Measurements from ENCODE around the gene GUCD1.
"Not testable (repeated sequence)": the region's sequence is repeated elsewhere in the genome, so short reads cannot be mapped to it uniquely, and the experiment has no call there.

GUCD1 gene

DNA sequence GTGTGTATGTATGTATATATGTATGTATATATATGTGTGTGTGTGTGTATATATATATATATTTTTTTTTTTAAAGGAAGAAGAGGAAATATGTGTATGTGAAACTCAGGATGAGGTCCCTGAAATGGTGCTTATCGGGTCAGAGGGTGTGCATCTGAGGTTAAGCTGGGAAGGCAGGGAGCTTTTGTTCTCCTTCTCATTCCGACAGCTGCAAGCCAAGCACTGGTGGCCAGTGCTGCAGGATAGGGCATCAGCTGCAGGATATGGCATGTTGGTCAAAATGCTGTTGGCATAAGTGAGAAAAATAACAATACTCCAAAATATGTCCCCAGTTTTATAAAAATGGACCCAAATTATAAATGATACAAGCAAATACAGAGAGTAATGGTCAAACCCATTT, 8.3 kb upstream of the GUCD1 start:
- no peak for DNase-seq

GRCh38 chr22:24559471-24559870, 4.5 kb upstream of the GUCD1 start:
- DNase-seq, result no peak

- peak; percentile 100 for DNase-seq
Observed at GRCh38 chr22:24555165-24556039, 464 bp upstream of the GUCD1 start, which contains the start of gene SNRPD3. SNRPD3 (plus strand) TSS chr22:24555999; CDS start chr22:24557675, 1,676 bp downstream.

GRCh38 chr22:24553597-24554312, 1.2 kb downstream of the GUCD1 start:
- DNase-seq, result peak; percentile 21

- DNase-seq, result not testable (repeated sequence)
Observed at GRCh38 chr22:24552503-24553286, 2.2 kb downstream of the GUCD1 start.

- no peak for DNase-seq
Observed at GRCh38 chr22:24550902-24551435, 4.0 kb downstream of the GUCD1 start.

DNA sequence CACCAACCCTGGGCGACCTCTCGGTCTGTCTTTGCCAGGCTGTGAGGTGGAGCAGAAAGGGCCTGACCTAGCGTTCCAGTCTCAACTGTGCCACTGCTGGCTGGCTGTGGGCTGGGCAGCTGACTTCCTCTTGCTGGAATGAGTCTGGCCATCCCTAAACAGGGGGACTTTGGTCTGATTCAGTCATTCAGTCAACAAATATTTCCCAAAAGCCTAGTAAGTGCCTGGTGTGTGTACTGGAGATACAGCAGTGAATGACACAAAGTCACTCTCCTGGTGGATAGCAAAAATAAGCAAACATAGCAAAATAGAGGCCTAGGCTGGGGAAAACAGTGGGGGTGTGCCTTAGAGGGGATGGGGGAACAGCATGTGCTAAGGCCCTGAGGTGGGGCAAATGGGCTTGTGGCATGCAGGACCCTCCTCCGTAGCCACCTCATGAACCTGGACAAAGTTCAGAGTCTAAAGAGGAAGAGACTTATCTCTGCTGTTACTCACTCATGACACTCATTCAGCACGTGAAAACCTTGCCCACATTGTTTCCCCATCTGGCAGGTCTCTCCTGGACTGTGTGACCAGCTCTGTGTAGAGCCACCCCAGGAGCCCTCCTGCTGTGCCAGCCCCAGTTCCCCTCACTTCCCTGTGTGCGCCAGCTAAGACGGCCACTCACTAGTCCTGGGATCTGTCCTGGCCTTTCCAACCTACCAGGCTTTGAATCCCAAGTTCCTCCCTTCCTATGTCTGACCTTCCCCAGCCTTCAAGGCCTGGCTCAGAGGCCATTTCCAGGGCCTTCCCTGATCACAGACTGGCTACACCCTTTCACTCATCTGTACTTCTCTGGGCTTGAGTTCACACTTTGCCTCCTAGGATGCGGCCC, 4.7 kb downstream of the GUCD1 start:
- DNase-seq, result no peak

- no peak for DNase-seq
Observed at GRCh38 chr22:24548812-24549211, 6.1 kb downstream of the GUCD1 start.

DNA sequence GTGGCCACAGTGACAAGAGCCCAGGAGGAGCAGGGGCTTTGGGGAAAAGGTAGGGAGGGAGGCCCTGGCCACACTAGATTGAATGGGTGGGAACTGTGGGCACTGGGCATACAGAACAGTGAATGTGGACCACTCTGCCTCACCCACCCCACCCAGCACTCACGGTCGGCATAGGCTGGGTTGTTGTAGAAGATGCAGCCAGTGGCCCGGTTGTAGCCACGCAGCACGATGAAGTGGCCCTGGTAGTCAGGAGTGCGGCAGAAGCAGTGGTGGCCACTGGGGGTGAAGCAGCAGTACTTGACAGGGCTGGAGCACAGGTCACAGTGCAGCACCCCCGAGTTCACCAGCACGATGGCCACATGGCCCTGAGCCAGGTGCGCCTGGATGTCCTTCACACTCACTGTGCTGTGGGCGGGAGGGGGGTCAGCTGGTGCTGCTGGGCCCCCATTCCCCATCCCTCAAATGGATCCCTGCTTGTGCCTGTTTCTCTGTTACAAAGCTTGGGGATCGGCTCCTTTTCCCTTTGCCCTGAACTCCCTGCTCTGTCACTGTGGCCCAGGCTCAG, 11.2 kb downstream of the GUCD1 start:
- no peak for DNase-seq

- DNase-seq, result no peak
Observed at GRCh38 chr22:24543185-24543601, 11.7 kb downstream of the GUCD1 start.

DNA sequence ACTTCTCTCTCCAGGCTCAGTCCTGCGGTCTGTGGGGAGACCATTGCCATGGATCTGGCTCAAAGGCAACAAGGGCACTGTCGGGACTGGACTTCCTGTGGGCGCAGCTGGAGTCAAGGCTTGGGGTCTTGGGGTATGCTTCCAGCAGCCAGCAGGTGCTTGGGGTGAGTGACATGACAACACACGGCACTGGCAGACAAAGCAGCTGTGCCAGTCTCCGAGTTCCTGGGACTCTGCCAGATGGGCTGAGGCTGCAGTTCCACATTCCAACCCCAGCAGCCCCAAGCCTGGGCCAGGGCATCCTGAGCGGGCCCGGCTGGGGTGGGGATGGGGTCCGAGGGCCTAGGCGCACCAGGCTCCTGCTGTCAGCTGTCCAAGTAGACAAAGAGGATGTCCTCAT, 12.3 kb downstream of the GUCD1 start:
- no peak for DNase-seq

GRCh38 chr22:24541681-24542515, 13.0 kb downstream of the GUCD1 start:
- no peak for DNase-seq

DNA sequence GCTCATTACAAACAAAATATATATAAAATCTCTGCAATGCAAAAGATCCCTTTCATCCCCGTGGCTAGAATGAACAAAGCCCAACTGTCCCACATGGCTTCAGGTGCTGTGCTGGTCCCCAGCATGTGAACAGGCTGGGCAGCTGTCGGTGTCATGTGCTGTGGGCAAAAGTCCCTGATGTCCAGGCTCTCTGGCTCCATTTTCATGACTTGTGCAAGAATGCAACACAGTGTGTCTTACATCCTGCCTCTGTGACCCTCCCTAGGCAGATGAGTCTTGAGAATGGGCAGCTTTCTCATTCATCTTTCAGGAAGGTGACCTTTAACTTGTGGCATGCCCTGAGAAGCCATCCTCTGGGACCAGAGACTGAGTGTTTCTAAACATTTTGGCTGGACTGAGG, 14.5 kb downstream of the GUCD1 start:
- DNase-seq, result no peak

DNA sequence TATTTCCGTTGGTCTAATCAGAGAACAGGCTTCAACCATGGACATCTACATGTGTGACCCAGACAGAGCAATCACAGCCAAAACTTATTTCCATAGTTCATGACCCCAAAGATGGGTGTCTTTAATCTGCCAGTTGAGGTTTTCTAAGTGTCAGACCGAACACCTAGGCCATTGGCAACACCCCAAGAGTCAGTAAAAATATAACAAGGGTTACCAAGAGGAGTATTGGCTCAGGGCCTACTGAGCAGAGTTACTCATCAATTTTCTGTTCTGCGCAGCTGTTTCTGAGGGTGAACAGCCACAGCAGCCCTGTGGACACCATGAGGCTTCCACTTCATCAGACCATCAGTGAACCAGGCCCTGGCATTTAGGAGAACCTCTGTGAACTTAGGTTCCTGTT, 18.8 kb downstream of the GUCD1 start:
- no peak for DNase-seq

DNA sequence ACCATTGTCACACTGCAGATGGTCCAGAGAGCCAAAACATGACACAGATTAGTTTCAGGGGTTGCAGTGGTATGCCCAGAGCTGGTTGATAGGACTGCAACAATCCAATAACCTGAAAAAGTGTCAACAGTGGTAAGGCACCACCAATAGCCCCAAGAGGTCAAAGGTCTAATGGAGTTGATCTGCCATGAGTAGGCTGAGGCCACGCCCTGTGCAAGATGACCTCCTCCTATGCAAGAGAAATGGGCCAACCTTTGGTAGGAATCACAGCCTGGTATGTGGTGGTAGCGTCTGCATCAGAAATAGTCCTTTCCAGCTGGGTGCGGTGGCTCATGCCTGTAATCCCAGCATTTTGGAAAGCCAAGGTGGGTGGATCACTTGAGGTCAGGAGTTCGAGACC, 19.6 kb downstream of the GUCD1 start:
- no peak for DNase-seq

- DNase-seq, result no peak
Observed at GRCh38 chr22:24532075-24532474, 22.9 kb downstream of the GUCD1 start.

GRCh38 chr22:24530968-24531367, 24.0 kb downstream of the GUCD1 start:
- not testable (repeated sequence) for DNase-seq

- no peak for DNase-seq
Observed at GRCh38 chr22:24529898-24530297, 25.0 kb downstream of the GUCD1 start.

DNA sequence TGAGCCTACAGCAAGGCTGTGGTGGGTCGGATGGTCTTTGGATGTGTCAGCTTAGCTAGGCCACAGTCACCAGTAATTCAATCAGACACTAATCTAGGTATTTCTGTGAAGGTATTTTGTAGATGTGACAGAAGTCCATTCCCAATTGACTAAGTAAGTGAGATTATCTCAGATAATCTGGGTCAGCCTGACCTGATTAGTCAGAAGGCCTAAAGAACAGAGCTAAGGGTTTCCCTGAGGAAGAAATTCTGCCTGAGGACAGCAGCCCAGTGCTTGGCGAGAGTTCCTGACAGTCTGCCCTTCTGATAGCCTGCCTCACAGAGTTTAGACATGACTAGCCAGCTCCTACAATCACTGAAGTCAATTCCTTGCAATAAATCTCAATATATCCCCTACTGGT, 28.7 kb downstream of the GUCD1 start:
- DNase-seq, result no peak

DNA sequence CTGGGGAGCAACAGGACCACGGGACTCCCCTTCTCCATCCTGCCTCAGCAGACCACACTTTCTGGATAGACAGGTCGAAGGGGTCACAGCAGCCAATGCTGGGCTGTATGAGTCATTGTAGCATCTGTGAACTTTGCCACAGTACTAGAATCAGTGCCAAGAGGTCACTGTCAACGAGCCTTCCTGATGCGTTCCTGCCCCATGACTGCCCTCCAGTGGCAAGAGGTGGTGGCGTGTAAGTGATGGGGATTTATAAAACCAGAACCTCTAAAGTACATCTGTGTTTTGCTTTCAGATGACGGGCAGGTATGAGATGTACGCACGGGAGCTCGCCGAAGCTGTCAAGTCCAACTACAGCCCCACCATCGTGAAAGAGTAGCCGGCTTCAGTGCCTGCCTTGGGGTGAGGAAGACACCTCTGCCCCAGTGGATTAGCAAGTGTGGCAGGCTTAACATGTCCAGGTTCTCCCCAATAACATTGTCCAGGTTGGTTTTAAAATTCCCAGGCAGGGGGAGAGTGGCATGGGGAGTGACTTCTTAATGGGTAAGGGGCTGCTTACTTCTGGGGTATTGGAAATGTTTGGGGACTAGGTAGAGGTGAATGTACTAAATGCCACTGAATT, 29.4 kb downstream of the GUCD1 start:
- DNase-seq, result peak; percentile 79
